ENCODE data around the gene STK36.

STK36 gene

GRCh38 chr2:218662827-218663226 is 9.1 kb upstream of the STK36 start:
- Histone ChIP-seq H3K27ac (replicated peaks) (no peak overlapping the region), H3K4me3 (replicated peaks; ENCODE audit: insufficient read depth, low read length) (no peak overlapping the region), H3K27me3 (ENCODE audit: insufficient read depth, poor library complexity, severe bottlenecking) (no peaks in the 10 kb centered on the region)
- no peak for DNase-seq (ENCODE audit: low read depth in 1 of 2, low spot score in 1 of 2)
- TF ChIP-seq SPI1 (IDR thresholded peaks at IDR 0.05; ENCODE audit: borderline replicate concordance, low read depth) (no peak), GABPA (IDR thresholded peaks at IDR 0.05; ENCODE audit: low read depth) (no peak), CTCF (IDR thresholded peaks at IDR 0.05; ENCODE audit: insufficient read depth, low read length) (no peak), POLR2AphosphoS5 (IDR thresholded peaks at IDR 0.05; ENCODE audit: low read depth) (no peak), REST (IDR thresholded peaks at IDR 0.05; ENCODE audit: insufficient replicate concordance, low read depth) (no peak)

GRCh38 chr2:218663901-218664300 is 8.0 kb upstream of the STK36 start:
- H3K4me3 ChIP-seq (replicated peaks; ENCODE audit: insufficient read depth, low read length): no peak overlapping the region
- no peak for TF ChIP-seq SPI1 (IDR thresholded peaks at IDR 0.05; ENCODE audit: borderline replicate concordance, low read depth)
- no peak for TF ChIP-seq GABPA (IDR thresholded peaks at IDR 0.05; ENCODE audit: low read depth)
- no peak for TF ChIP-seq REST (IDR thresholded peaks at IDR 0.05; ENCODE audit: insufficient replicate concordance, low read depth)
- no peak for TF ChIP-seq CTCF (IDR thresholded peaks at IDR 0.05; ENCODE audit: insufficient read depth, low read length)
- TF ChIP-seq POLR2AphosphoS5 (IDR thresholded peaks at IDR 0.05; ENCODE audit: low read depth): no peak
- H3K27ac ChIP-seq (replicated peaks): no peak overlapping the region
- no peak for DNase-seq (ENCODE audit: low read depth in 1 of 2, low spot score in 1 of 2)
- no peaks in the 10 kb centered on the region for H3K27me3 ChIP-seq (ENCODE audit: insufficient read depth, poor library complexity, severe bottlenecking)

GRCh38 chr2:218664653-218665052 is 7.2 kb upstream of the STK36 start:
- H3K27me3 ChIP-seq (ENCODE audit: insufficient read depth, poor library complexity, severe bottlenecking): no peaks in the 10 kb centered on the region

More at GRCh38 chr2:218664653-218665052, 7.2 kb upstream of the STK36 start:
- H3K27ac ChIP-seq (replicated peaks): no peak overlapping the region
- TF ChIP-seq POLR2AphosphoS5 (IDR thresholded peaks at IDR 0.05; ENCODE audit: low read depth) (no peak), GABPA (IDR thresholded peaks at IDR 0.05; ENCODE audit: low read depth) (no peak), SPI1 (IDR thresholded peaks at IDR 0.05; ENCODE audit: borderline replicate concordance, low read depth) (no peak), REST (IDR thresholded peaks at IDR 0.05; ENCODE audit: insufficient replicate concordance, low read depth) (no peak), CTCF (IDR thresholded peaks at IDR 0.05; ENCODE audit: insufficient read depth, low read length) (no peak)
- H3K4me3 ChIP-seq (replicated peaks; ENCODE audit: insufficient read depth, low read length): no peak overlapping the region
- no peak for DNase-seq (ENCODE audit: low read depth in 1 of 2, low spot score in 1 of 2)
